Lower leg skin (tissue), 4 donors: Measurements from ENCODE around the gene MGRN1. TPM values are rescaled to one million over a fixed set of nuclear protein-coding genes. Genes with fewer than 3 reads are reported as not detected.

Source experiments
- DNase-seq, 2 donors: peaks; one replicate each; pipeline ENCODE4 v3.0.0-alpha.2; 2019; ENCODE audit warnings: low spot score in 2 of 2
- H3K4me3 ChIP-seq: fragments of 200-600 bp; sonication (generic); 2 replicates; pipeline ENCODE4 v1.5.1; 2017; ENCODE audit warnings: mild to moderate bottlenecking, low read depth; ENCODE audit not compliant: poor library complexity, severe bottlenecking
- CTCF ChIP-seq, 3 donors: fragments of 450-650 bp; IDR thresholded peaks; one replicate each; pipeline ENCODE4 v1.5.1; 2016; ENCODE audit warnings: antibody characterized with exemption in 3 of 3, mild to moderate bottlenecking in 3 of 3, moderate library complexity in 2 of 3
- POLR2A ChIP-seq, 2 donors: fragments of 450-650 bp; IDR thresholded peaks; one replicate each; pipeline ENCODE4 v1.6.1; 2016 to 2017; ENCODE audit warnings: antibody characterized with exemption in 2 of 2, mild to moderate bottlenecking in 1 of 2, moderate library complexity in 1 of 2
- WGBS, 2 donors: methylation state at CpG; one replicate each; pipeline ENCODE4 v1.1.5; 2018; 5-methylcytosine and 5-hydroxymethylcytosine counted together
- intact Hi-C: fragments of 100-400 bp; cut with DNase I; formaldehyde crosslinking; loops from one replicate; pipeline ENCODE4 v1.15.0; 2023; ENCODE audit warnings: low total_unique reads
- total RNA-seq, 4 donors: library from RNA; depleted of rRNA; stranded (reverse); fragments of >200 nt; gene quantifications; one replicate each; pipeline ENCODE4 v1.1.0, GENCODE V29; 2016

MGRN1 gene
- total RNA-seq, 4 donors from 2014 or later: 35.3 to 53.4 (median 40.1) TPM

- WGBS, 2 donors: 87 to 93% methylated on average over 10 to 11 of the region's 12 CpGs
- no peak overlapping the region for H3K4me3 ChIP-seq
- intact Hi-C loops: no loop called here
- DNase-seq: no peak
- TF ChIP-seq CTCF (IDR thresholded peaks at IDR 0.05): no peak
- no peak for TF ChIP-seq POLR2A (IDR thresholded peaks at IDR 0.05)
These were observed 30.5 kb downstream of the MGRN1 start for GRCh38 chr16:4654964-4655590.

- WGBS, 2 donors: 92 to 94% methylated on average over 6 of the region's 6 CpGs
- TF ChIP-seq CTCF (IDR thresholded peaks at IDR 0.05): no peak
- no peak for TF ChIP-seq POLR2A (IDR thresholded peaks at IDR 0.05)
- no peak for DNase-seq
- intact Hi-C loops: no loop called here
- H3K4me3 ChIP-seq: no peak overlapping the region
These were observed 31.2 kb downstream of the MGRN1 start for GRCh38 chr16:4655801-4656200.

GRCh38 chr16:4656221-4656620 is 31.6 kb downstream of the MGRN1 start:
- TF ChIP-seq POLR2A (IDR thresholded peaks at IDR 0.05): no peak
- TF ChIP-seq CTCF (IDR thresholded peaks at IDR 0.05): no peak
- 93 to 94% methylated on average over 12 of the region's 12 CpGs for WGBS, 2 donors
- intact Hi-C loops: no loop called here

GRCh38 chr16:4656695-4657686 is 32.4 kb downstream of the MGRN1 start:
- no peak overlapping the region for H3K4me3 ChIP-seq
- no peak for TF ChIP-seq CTCF (IDR thresholded peaks at IDR 0.05)
- TF ChIP-seq POLR2A (IDR thresholded peaks at IDR 0.05): no peak
- no peak for DNase-seq
- intact Hi-C loops: no loop called here
- 94 to 97% methylated on average over 24 to 25 of the region's 25 CpGs for WGBS, 2 donors

More at GRCh38 chr16:4656221-4656620, 31.6 kb downstream of the MGRN1 start:
- DNase-seq: no peak
- no peak overlapping the region for H3K4me3 ChIP-seq

- WGBS, 2 donors: 88% methylated on average over 27 to 28 of the region's 29 CpGs
- no peak for DNase-seq
- intact Hi-C loops: no loop called here
- no peak overlapping the region for H3K4me3 ChIP-seq
- no peak for TF ChIP-seq POLR2A (IDR thresholded peaks at IDR 0.05)
- no peak for TF ChIP-seq CTCF (IDR thresholded peaks at IDR 0.05)
These were observed 35.0 kb downstream of the MGRN1 start for GRCh38 chr16:4659363-4660353.
